Measurements from ENCODE around the gene GSTT2. TPM values are rescaled to one million over a fixed set of nuclear protein-coding genes. Genes with fewer than 3 reads are reported as not detected.
A peak's percentile ranks its signal among the peaks of the same experiment; 100 is the strongest.
"Not testable (repeated sequence)": the region's sequence is repeated elsewhere in the genome, so short reads cannot be mapped to it uniquely, and the experiment has no call there.

The GSTT2 gene
- total RNA-seq, 1 donor from 2014 or later: not detected

GRCh38 chr22:23970816-23971486 lies 9.0 kb upstream of the GSTT2 start:
- H3K27me3 Mint-ChIP-seq (ENCODE audit: low read depth, unreplicated experiment): no peaks in the 10 kb centered on the region
- H3K27me3 ChIP-seq (ENCODE audit: insufficient read depth, low read length): no peaks in the 10 kb centered on the region
- no peak overlapping the region for H3K4me3 ChIP-seq (ENCODE audit: insufficient read depth, low read depth, low read length)
- H3K4me2 ChIP-seq (ENCODE audit: low read length): no peak overlapping the region
- H3K9me3 ChIP-seq (ENCODE audit: insufficient read depth, low read depth, low read length): no peaks in the 10 kb centered on the region
- FAIRE-seq: no peak
- peaks cover 19% of the 10 kb centered on the region for H3K79me2 ChIP-seq (ENCODE audit: insufficient read depth, low read length)
- no peak overlapping the region for H3K9ac ChIP-seq (ENCODE audit: low read length)
- no peak overlapping the region for H3K27ac ChIP-seq (ENCODE audit: low read depth, low read length)
- peaks cover 19% of the 10 kb centered on the region for H4K20me1 ChIP-seq (ENCODE audit: insufficient read depth, low read length)
- H3K27ac Mint-ChIP-seq (ENCODE audit: unreplicated experiment): no peak overlapping the region
- H3K36me3 Mint-ChIP-seq (ENCODE audit: low read depth, unreplicated experiment): peaks cover 5% of the 10 kb centered on the region
- no peaks in the 10 kb centered on the region for H3K9me3 Mint-ChIP-seq (ENCODE audit: unreplicated experiment)
- H3K4me1 Mint-ChIP-seq (ENCODE audit: low read depth, unreplicated experiment): no peaks in the 10 kb centered on the region
- H3K36me3 ChIP-seq (ENCODE audit: insufficient read depth, low read length): peaks cover 13% of the 10 kb centered on the region
- no peak for DNase-seq (ENCODE audit: low read depth)
- TF ChIP-seq EZH2 (IDR thresholded peaks at IDR 0.05; ENCODE audit: insufficient read depth, low read length) (no peak), CTCF (IDR thresholded peaks at IDR 0.05; ENCODE audit: insufficient read depth, low read depth, low read length) (no peak)
- no peaks in the 10 kb centered on the region for H3K4me1 ChIP-seq (ENCODE audit: insufficient read depth, low read length)
- H2AFZ ChIP-seq (ENCODE audit: low read depth, low read length): no peak overlapping the region
- no peak overlapping the region for H3K4me3 Mint-ChIP-seq (ENCODE audit: unreplicated experiment)

- Histone ChIP-seq H3K79me2 (ENCODE audit: insufficient read depth, low read length) (peaks cover 19% of the 10 kb centered on the region), H3K36me3 (ENCODE audit: insufficient read depth, low read length) (peaks cover 13% of the 10 kb centered on the region), H4K20me1 (ENCODE audit: insufficient read depth, low read length) (peaks cover 19% of the 10 kb centered on the region)
- H3K4me2 ChIP-seq (ENCODE audit: low read length); H3K4me3 ChIP-seq (ENCODE audit: insufficient read depth, low read depth, low read length); H3K9me3 Mint-ChIP-seq (ENCODE audit: unreplicated experiment); H3K9ac ChIP-seq (ENCODE audit: low read length); H3K9me3 ChIP-seq (ENCODE audit: insufficient read depth, low read depth, low read length); H3K27ac Mint-ChIP-seq (ENCODE audit: unreplicated experiment); H3K4me1 ChIP-seq (ENCODE audit: insufficient read depth, low read length); H2AFZ ChIP-seq (ENCODE audit: low read depth, low read length); FAIRE-seq; H3K27me3 ChIP-seq (ENCODE audit: insufficient read depth, low read length); H3K36me3 Mint-ChIP-seq (ENCODE audit: low read depth, unreplicated experiment); H3K27me3 Mint-ChIP-seq (ENCODE audit: low read depth, unreplicated experiment); H3K4me1 Mint-ChIP-seq (ENCODE audit: low read depth, unreplicated experiment); DNase-seq (ENCODE audit: low read depth); H3K27ac ChIP-seq (ENCODE audit: low read depth, low read length): not testable (repeated sequence)
- H3K4me3 Mint-ChIP-seq (ENCODE audit: unreplicated experiment): peak overlapping the region; percentile 57
These were observed 8.0 kb upstream of the GSTT2 start for GRCh38 chr22:23971927-23972326.

- H3K27ac ChIP-seq (ENCODE audit: low read depth, low read length); H3K36me3 Mint-ChIP-seq (ENCODE audit: low read depth, unreplicated experiment); H3K4me1 ChIP-seq (ENCODE audit: insufficient read depth, low read length); H3K4me2 ChIP-seq (ENCODE audit: low read length); H3K9ac ChIP-seq (ENCODE audit: low read length); H3K9me3 ChIP-seq (ENCODE audit: insufficient read depth, low read depth, low read length); H3K27me3 ChIP-seq (ENCODE audit: insufficient read depth, low read length); H3K27me3 Mint-ChIP-seq (ENCODE audit: low read depth, unreplicated experiment); H2AFZ ChIP-seq (ENCODE audit: low read depth, low read length); H3K27ac Mint-ChIP-seq (ENCODE audit: unreplicated experiment); H3K4me3 ChIP-seq (ENCODE audit: insufficient read depth, low read depth, low read length); H3K9me3 Mint-ChIP-seq (ENCODE audit: unreplicated experiment); DNase-seq (ENCODE audit: low read depth); H3K4me1 Mint-ChIP-seq (ENCODE audit: low read depth, unreplicated experiment); H3K4me3 Mint-ChIP-seq (ENCODE audit: unreplicated experiment): not testable (repeated sequence)
- FAIRE-seq: peak; percentile 69
- peaks cover 13% of the 10 kb centered on the region for H3K36me3 ChIP-seq (ENCODE audit: insufficient read depth, low read length)
- peaks cover 19% of the 10 kb centered on the region for H4K20me1 ChIP-seq (ENCODE audit: insufficient read depth, low read length)
- H3K79me2 ChIP-seq (ENCODE audit: insufficient read depth, low read length): peaks cover 19% of the 10 kb centered on the region
These were observed 5.6 kb upstream of the GSTT2 start, which contains the start of gene DDT for GRCh38 chr22:23974345-23974744. TSS of gene DDT (minus strand) at chr22:23974441. CDS start at chr22:23974414, 27 bp downstream.

- not testable (repeated sequence) for H3K9me3 ChIP-seq (ENCODE audit: insufficient read depth, low read depth, low read length); H3K4me3 ChIP-seq (ENCODE audit: insufficient read depth, low read depth, low read length); H3K27me3 Mint-ChIP-seq (ENCODE audit: low read depth, unreplicated experiment); H3K27me3 ChIP-seq (ENCODE audit: insufficient read depth, low read length); H3K9me3 Mint-ChIP-seq (ENCODE audit: unreplicated experiment); DNase-seq (ENCODE audit: low read depth); H3K36me3 ChIP-seq (ENCODE audit: insufficient read depth, low read length); H3K27ac Mint-ChIP-seq (ENCODE audit: unreplicated experiment); H3K36me3 Mint-ChIP-seq (ENCODE audit: low read depth, unreplicated experiment); H3K4me1 ChIP-seq (ENCODE audit: insufficient read depth, low read length); H3K4me3 Mint-ChIP-seq (ENCODE audit: unreplicated experiment); H3K9ac ChIP-seq (ENCODE audit: low read length); H3K27ac ChIP-seq (ENCODE audit: low read depth, low read length); H2AFZ ChIP-seq (ENCODE audit: low read depth, low read length); H3K4me2 ChIP-seq (ENCODE audit: low read length); FAIRE-seq; H3K4me1 Mint-ChIP-seq (ENCODE audit: low read depth, unreplicated experiment)
- Histone ChIP-seq H4K20me1 (ENCODE audit: insufficient read depth, low read length) (peaks cover 18% of the 10 kb centered on the region), H3K79me2 (ENCODE audit: insufficient read depth, low read length) (peaks cover 19% of the 10 kb centered on the region)
These were observed 5.0 kb upstream of the GSTT2 start for GRCh38 chr22:23974836-23975352.

- not testable (repeated sequence) for H3K27me3 ChIP-seq (ENCODE audit: insufficient read depth, low read length); H3K36me3 ChIP-seq (ENCODE audit: insufficient read depth, low read length); H3K79me2 ChIP-seq (ENCODE audit: insufficient read depth, low read length); H3K27ac ChIP-seq (ENCODE audit: low read depth, low read length); DNase-seq (ENCODE audit: low read depth); H3K27me3 Mint-ChIP-seq (ENCODE audit: low read depth, unreplicated experiment); H3K4me1 Mint-ChIP-seq (ENCODE audit: low read depth, unreplicated experiment); H3K9ac ChIP-seq (ENCODE audit: low read length); H3K9me3 Mint-ChIP-seq (ENCODE audit: unreplicated experiment); H3K27ac Mint-ChIP-seq (ENCODE audit: unreplicated experiment); H3K9me3 ChIP-seq (ENCODE audit: insufficient read depth, low read depth, low read length); H3K4me3 ChIP-seq (ENCODE audit: insufficient read depth, low read depth, low read length); FAIRE-seq; H3K4me2 ChIP-seq (ENCODE audit: low read length); H3K4me1 ChIP-seq (ENCODE audit: insufficient read depth, low read length); H4K20me1 ChIP-seq (ENCODE audit: insufficient read depth, low read length); H2AFZ ChIP-seq (ENCODE audit: low read depth, low read length); H3K36me3 Mint-ChIP-seq (ENCODE audit: low read depth, unreplicated experiment); H3K4me3 Mint-ChIP-seq (ENCODE audit: unreplicated experiment)
These were observed 2.6 kb upstream of the GSTT2 start for GRCh38 chr22:23977304-23977703.

All from astrocyte (in vitro differentiated cells and primary cell).